ENCODE measurements around the gene ITGB6.

ITGB6 gene

DNA sequence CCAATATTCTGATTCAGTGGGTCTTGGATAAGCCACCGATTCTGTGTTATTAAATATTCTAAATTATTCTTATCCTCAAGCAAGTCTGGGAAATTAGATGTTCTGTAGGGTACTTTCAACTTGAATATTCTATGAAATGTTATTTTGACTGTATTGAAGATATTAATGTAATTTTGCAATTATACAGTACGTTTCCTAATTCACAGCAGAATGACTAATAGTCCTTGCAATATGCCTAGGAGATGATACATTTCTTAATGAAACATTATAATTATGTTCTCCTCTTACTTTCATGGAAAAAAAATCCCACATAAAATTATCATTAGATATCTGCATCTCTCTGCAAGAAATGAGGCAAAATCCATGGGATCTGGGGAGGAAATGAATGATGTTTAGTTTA lies 91.4 kb downstream of the ITGB6 start:
- no peak for DNase-seq (ENCODE audit: extremely low read depth, low read depth)
- TF ChIP-seq CTCF (IDR thresholded peaks at IDR 0.05; ENCODE audit: low read depth, low read length), result no peak

- TF ChIP-seq CTCF (IDR thresholded peaks at IDR 0.05; ENCODE audit: low read depth, low read length), result no peak
- DNase-seq (ENCODE audit: extremely low read depth, low read depth), result no peak
Observed at GRCh38 chr2:160105366-160105765, 94.7 kb downstream of the ITGB6 start.

DNA sequence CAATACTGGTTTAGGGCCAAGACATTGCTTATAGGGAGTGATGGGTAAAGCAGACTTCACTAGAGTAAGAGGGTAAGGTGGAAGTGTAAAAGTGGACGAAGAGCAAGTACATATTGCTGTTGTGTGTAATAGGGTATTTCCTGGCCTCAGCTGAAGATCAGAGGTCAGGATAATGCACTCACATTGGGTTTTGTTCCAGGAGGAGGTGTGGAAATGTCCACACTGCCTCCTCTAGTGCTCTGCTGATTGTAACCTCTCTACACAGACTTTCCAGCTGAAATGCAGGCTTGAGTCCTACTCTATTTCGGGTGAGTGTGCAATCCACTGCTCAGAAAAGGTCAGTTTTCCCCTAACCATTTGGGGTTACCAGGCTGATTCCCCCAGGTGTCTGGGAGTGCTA lies 96.0 kb downstream of the ITGB6 start:
- DNase-seq (ENCODE audit: extremely low read depth, low read depth), result no peak
- TF ChIP-seq CTCF (IDR thresholded peaks at IDR 0.05; ENCODE audit: low read depth, low read length), result no peak

GRCh38 chr2:160097326-160097725 lies 102.7 kb downstream of the ITGB6 start:
- no peak for TF ChIP-seq CTCF (IDR thresholded peaks at IDR 0.05; ENCODE audit: low read depth, low read length)
- DNase-seq (ENCODE audit: extremely low read depth, low read depth), result no peak

DNA sequence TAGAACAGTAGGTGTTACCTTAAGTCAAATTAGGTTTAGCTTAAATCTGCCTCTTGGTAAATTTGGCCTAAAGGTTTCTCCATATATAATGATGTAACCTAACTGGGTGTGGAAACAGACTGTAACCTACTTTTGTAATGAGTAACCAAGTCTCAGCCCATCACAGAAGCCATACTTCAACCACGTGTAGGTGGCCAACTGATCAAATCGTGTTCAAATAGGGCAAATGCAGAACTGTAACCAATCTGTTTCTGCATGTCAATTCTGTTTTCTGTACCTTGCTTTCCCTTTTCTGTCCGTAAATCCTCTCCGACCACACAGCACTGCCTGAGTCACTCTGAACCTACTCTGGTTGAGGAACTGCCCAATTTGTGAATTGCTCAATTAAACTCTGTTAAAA lies 103.7 kb downstream of the ITGB6 start:
- no peak for TF ChIP-seq CTCF (IDR thresholded peaks at IDR 0.05; ENCODE audit: low read depth, low read length)
- no peak for DNase-seq (ENCODE audit: extremely low read depth, low read depth)

GRCh38 chr2:160092445-160092844 lies 107.6 kb downstream of the ITGB6 start:
- TF ChIP-seq CTCF (IDR thresholded peaks at IDR 0.05; ENCODE audit: low read depth, low read length), result no peak
- no peak for DNase-seq (ENCODE audit: extremely low read depth, low read depth)

DNA sequence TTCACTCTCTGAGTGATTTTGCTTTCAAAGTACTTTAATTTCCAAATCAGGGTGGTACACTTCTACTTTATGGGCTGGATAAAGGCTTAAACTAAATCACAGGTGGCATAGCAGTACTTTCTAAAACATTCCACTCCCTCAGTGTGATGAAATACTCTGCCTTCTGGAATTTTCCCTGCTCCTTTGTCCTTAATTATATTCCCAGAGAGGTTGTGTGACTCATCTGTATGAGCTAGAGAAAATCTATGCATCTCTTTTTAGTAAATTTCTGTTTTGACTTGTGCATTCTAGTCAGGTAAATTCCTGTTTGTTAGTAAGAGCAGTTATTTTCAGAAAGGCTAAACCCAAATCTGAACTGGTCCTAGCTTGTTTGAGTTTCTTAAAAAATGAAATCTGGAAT lies 108.7 kb downstream of the ITGB6 start:
- DNase-seq (ENCODE audit: extremely low read depth, low read depth), result no peak

More for the DNA sequence above, 108.7 kb downstream of the ITGB6 start:
- TF ChIP-seq CTCF (IDR thresholded peaks at IDR 0.05; ENCODE audit: low read depth, low read length), result no peak

Measured in AG09319 (cell line).